ENCODE measurements around the gene SPTBN1.

SPTBN1 gene

GRCh38 chr2:54536720-54537119, 80.6 kb downstream of the SPTBN1 start:
- no peak for DNase-seq (ENCODE audit: low read depth)
- no peak overlapping the region for H3K4me3 ChIP-seq (ENCODE audit: low read depth, low read length)
- TF ChIP-seq CTCF (IDR thresholded peaks at IDR 0.05; ENCODE audit: insufficient read depth, low read depth, low read length, missing control alignments) = no peak

GRCh38 chr2:54538537-54538936, 82.4 kb downstream of the SPTBN1 start:
- DNase-seq (ENCODE audit: low read depth) = no peak
- no peak for TF ChIP-seq CTCF (IDR thresholded peaks at IDR 0.05; ENCODE audit: insufficient read depth, low read depth, low read length, missing control alignments)
- H3K4me3 ChIP-seq (ENCODE audit: low read depth, low read length) = no peak overlapping the region

- no peak for TF ChIP-seq CTCF (IDR thresholded peaks at IDR 0.05; ENCODE audit: insufficient read depth, low read depth, low read length, missing control alignments)
- no peak overlapping the region for H3K4me3 ChIP-seq (ENCODE audit: low read depth, low read length)
- DNase-seq (ENCODE audit: low read depth) = no peak
These were observed 83.6 kb downstream of the SPTBN1 start for GRCh38 chr2:54539683-54540082.

- no peak for TF ChIP-seq CTCF (IDR thresholded peaks at IDR 0.05; ENCODE audit: insufficient read depth, low read depth, low read length, missing control alignments)
- DNase-seq (ENCODE audit: low read depth) = no peak
- no peak overlapping the region for H3K4me3 ChIP-seq (ENCODE audit: low read depth, low read length)
These were observed 84.1 kb downstream of the SPTBN1 start for GRCh38 chr2:54540194-54540593.

GRCh38 chr2:54541995-54542394, 85.9 kb downstream of the SPTBN1 start:
- TF ChIP-seq CTCF (IDR thresholded peaks at IDR 0.05; ENCODE audit: insufficient read depth, low read depth, low read length, missing control alignments) = no peak
- no peak for DNase-seq (ENCODE audit: low read depth)
- no peak overlapping the region for H3K4me3 ChIP-seq (ENCODE audit: low read depth, low read length)

- no peak overlapping the region for H3K4me3 ChIP-seq (ENCODE audit: low read depth, low read length)
- DNase-seq (ENCODE audit: low read depth) = no peak
- no peak for TF ChIP-seq CTCF (IDR thresholded peaks at IDR 0.05; ENCODE audit: insufficient read depth, low read depth, low read length, missing control alignments)
These were observed 87.7 kb downstream of the SPTBN1 start for GRCh38 chr2:54543733-54544396.
